HG02981 (cell line): ENCODE measurements around the gene C11orf98.
A peak's percentile ranks its signal among the peaks of the same experiment; 100 is the strongest.
"Not testable (repeated sequence)": the region's sequence is repeated elsewhere in the genome, so short reads cannot be mapped to it uniquely, and the experiment has no call there.

Experiments
- ATAC-seq: cut with Tn5 transposase; IDR thresholded peaks from one replicate; pipeline ENCODE4 v1.9.1; 2021; ENCODE audit warnings: mild to moderate bottlenecking, moderate library complexity; ENCODE audit not compliant: unreplicated experiment

The C11orf98 gene

DNA sequence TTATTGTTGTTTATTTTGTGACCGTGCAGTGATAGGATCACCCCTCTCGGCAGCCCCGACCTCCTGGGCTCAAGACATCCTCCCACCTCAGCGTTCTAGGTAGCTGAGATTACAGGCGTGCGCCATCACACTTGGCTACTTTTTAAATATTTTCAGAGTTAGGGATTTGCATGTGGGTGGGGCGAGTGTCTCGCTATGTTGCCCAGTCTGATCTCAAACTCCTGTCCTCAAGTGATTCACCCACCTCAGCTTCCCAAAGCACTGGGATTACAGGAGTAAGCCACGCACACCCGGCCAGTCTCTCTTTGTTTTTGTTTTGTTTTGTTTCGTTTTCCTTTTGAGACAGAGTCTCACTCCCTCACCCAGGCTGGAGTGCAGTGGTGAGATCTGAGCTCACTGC lies 10.7 kb downstream of the C11orf98 start:
- ATAC-seq: no peak

DNA sequence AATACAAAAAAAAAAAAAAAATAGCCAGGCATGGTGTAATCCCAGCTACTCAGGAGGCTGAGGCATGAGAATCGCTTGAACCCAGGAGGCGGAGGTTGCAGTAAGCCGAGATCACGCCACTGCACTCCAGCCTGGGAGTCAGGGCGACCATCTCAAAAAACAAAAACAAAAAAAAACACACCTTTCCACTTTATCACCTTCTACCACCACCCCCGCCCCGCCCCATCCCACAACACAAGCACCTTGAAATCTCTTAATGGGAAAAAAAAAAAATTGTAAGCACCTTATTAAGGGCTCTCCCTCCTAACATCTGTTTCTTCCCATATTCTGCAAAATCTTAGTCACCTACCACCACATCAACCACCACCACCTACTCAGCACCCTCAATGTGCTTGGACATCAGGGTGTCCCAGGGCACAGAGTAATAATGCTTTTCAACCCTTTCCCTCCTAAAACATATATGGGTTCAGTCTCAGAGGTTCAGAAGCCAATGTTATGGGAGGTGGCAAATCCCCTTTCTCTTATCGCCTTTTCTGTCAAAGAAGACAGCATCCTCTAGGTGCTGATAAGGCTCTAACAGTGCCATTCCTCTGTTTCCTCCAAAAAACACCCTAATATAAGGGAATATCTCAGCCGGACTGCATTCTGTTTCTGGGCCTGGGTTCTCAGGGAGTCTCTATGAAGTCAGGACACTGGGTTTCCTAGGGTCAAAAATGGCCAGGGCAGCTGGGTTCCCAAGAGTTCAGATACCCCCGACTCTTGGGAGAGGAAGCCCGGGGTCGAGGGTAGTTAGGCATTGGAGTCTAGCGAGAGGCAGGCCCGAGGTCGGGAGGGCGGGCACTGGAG lies 12.6 kb downstream of the C11orf98 start:
- no peak for ATAC-seq

DNA sequence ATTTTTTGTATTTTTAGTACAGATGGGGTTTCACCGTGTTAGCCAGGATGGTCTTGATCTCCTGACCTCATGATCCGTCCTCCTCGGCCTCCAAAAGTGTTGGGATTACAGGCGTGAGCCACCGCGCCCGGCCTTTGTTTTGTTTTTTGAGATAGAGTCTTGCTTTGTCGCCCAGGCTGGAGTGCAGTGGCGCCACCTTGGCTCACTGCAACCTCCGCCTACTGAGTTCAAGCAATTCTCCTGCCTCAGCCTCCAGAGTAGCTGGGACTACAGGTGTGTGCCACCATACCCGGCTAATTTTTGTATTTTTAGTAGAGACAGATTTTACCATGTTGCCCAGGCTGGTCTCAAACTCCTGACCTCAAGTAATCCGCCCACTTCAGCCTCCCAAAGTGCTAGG lies 14.7 kb downstream of the C11orf98 start:
- ATAC-seq: not testable (repeated sequence)

DNA sequence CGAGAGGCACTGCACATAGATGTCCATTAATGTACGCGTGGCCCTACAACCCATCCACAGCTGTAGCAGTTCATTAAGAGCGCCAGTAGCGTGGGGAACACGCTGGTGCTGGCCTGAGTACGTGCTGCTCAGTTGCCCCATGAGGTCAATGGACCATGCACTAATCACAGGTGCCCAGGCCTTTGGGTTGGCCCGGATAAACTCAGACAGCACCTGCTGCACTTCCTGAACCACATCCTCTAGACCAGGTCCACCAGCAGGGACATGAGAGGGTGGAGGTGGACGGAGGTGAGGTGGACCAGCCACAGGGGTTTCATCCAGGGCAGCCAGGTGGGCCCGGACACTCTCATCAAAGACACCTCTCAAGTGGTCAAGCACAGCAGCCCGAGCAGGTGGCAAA lies 15.5 kb downstream of the C11orf98 start:
- no peak for ATAC-seq

DNA sequence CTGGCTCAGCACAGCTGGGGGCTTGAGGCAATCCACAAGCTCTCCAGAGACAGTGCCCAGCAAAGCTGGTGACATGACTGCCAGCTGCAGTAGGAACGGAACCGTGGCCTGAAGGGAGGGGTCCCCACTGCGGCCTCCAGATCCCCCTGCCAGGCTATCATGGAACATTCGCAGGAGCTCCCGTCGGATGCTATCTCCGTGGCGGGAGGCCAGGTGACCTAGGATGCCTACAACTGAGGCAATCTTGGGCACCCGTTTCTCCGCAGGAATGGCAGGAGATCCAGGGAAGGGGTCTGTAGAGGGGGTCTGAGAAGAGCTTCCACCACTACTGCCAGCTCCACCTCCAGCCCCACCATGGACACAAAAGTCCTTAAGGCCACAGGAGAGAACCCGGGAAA lies 16.0 kb downstream of the C11orf98 start:
- ATAC-seq: no peak

DNA sequence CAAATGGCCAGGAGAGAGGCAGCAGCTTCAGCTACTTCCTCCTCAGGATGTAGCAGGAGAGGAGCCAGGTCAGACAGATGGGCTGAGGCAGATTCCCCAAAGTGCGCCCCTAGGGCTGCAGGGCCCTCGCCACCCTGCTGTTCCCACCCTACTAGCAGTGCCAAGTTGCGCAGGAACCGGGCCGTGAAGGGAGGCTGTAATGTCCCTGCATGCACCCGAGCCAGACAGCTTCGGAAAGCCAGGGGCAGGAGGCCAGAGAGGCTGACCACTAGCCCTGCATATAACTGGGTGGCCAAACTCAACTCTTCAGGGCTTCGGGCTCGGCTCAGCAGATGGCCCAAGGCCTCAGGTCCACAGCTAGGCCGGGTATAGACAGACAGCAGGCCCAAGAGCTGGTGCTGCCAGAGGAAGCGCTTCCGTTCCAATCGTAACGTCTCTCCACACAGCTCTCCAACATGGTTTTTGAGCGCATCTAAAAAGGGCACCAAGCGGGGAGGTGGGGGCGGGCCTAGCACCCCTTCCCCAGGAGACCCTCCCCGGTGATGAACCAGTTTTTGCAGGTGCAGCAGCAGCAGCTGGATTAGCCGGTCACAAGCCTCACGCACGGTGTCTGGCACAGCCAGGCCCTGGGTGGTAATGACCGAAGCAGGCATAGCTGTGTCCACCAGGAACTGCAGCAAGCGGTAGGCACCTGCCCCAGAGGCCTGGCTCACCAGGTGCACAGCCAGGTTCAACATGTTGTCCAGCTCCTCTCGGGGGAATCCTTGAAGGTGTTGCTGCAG lies 16.6 kb downstream of the C11orf98 start:
- ATAC-seq: no peak

DNA sequence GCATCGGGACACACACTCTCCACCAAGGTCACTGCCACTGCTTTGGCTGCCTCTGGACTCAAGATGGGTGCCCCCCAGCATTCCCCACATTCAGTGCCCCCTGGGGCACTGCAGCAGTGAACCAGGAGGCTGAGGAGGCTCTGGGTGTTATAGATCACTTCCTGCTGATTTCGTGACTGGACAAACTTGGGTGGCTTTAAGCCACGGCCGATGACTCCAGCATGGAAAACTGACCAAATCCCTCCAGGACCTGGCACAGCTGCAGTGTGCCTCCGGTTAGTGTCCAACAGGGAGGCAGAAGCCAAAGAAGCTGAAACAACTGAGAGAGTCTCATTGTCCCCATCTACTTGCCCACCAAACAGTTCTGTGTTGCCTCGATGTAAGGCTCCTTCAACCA lies 17.4 kb downstream of the C11orf98 start:
- no peak for ATAC-seq

DNA sequence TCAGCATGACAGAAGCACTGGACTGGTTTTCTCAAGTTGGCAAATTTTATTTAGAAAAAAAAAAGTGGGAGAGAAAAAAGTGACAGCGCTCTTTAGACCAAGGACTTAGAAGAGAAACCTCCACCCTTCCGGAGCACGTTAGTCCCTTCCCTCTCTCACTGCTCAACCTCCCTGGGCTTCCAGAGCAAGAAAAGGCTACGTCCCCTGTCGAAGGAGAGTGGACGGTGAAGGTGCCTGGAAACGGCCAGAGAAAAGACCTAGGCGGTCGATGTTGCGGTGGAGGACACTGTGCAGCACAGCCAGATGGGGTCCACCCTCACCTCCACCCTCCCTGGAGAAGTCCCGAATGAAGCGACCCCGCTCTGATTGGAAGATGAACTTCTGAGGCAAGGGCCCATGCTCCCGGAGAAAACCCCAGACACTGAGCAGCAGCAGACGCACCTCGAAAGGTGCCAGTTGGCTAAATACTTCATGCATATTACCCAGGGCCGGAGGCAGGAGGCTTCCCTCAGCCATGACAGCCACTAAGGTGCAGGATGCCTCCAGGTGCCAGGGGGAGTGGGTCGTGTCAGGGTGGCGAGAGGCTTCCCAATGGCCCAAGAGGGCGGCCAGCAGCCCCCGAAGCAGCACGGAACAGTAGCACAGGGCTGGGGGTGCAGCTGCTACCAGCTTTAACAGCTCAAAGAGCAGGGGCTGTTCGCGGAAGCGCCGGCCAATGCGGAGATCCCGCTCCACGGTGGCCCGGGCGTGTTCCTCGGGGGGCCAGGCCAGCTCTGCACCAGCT lies 18.0 kb downstream of the C11orf98 start:
- ATAC-seq: no peak

DNA sequence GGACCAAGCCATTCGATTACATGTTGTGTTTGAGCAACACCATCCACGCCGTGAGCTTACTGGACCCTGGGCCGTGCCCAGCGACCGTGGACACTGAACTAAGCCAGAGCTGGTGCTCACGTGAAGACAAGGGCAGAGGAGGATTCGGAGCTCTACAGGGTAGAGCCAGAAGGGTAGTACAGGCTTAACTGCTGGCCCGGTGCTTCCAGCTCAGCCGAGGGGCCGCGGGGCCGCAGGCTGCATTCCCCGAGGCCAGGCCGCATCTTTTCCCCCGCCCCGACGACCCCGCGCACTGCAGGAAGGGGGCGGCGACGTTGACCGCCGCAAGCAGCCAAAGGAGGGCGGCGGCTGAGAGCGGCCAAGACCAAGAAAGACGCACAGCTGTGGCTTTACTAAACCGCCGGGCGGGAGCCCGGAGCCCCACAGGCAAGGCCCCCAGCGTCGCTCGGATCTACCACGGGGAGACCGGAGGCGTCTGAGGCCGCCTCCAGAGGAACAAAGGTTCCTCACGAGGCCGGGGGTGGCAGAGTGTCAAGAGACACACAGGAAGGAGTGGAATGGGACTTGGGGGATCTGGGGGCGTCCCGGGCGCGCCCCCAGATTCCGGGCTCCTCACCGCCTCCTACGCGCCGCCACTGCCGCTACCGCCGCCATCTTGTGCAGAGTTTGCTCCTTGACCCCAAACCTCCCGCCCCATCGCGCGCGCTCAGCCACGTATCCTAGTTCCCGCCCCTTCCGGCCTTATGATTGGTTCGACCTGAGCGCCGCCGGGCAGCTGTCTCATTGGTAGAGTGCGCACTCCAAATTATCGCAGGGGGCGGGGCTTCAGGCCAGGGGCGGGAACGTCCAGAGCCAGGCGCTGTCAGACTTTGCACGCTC lies 18.8 kb downstream of the C11orf98 start, which contains the start of gene GANAB:
Gene GANAB, minus strand, starts transcription at position 668 of the 879 bp plus-strand sequence. Its CDS starts 14 bp downstream, at position 654.
- ATAC-seq: peak; percentile 95

DNA sequence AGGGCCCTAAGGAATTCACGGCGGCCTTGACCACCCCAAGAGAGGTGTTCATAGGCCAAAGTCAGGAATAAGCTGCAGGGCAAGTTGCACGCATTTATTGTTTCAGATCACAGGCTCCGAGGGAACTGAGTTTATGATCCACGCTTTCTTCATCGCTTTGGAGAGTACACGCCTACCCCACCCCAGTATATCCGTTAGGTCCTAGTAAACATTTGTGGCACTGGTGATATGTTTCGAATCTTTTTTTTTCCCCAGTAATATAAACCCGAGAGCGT lies 19.4 kb downstream of the C11orf98 start:
- no peak for ATAC-seq

DNA sequence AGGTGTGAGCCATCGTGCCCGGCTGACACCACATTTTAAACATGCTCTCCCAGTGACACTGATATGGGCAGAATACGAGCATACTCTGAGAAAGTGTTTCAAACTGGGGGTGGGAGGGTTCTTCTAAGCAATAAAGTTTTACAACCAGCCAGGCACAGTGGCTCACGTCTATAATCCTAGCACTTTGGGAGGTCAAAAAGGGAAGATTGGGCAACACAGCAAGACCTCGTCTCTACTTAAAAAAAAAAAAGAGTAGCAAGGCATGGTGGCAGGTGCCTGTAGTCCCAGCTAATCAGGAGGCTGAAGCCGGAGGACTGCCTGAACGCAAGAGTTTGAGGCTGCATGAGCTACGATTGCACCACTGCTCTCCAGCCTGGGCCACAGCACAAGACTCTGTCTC lies 20.8 kb downstream of the C11orf98 start:
- no peak for ATAC-seq

DNA sequence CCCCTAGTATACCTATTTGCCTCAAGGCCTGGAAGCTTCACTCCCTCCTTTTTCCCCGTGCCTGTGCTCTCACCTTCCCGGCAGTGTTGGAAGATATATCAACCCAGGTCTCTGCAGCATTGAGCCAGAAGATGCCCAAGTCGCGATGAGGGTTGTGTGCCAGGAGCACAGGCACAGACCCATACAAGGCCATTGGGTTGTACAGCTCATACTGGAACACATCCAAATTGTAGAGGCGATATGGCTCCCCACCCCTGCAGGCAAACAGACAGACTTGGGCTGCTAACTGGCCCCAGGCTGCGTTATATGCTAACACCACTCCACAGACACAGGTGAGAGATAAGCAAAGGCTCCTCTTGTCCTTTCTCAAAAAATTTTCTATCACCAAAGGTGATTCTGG lies 32.5 kb downstream of the C11orf98 start:
- no peak for ATAC-seq

DNA sequence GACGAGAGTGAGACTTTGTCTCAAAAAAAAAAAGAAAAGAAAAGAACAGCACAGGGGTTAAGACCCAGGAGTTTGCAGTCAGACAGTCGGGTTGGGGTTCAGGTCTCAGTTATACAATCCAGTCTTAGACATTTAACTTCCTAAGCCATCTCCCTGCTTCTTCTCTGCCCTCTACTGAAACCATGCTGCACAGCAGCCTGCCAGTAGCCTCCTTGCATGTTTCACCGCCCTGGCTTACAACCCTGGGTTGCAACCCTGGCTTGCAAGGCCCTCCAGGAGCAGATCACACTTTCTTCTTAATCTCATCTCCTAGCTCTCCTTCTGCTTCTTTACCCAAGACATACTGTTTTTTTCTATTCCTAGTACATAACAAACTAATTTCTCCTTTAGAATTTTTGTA lies 37.3 kb downstream of the C11orf98 start:
- ATAC-seq: no peak

DNA sequence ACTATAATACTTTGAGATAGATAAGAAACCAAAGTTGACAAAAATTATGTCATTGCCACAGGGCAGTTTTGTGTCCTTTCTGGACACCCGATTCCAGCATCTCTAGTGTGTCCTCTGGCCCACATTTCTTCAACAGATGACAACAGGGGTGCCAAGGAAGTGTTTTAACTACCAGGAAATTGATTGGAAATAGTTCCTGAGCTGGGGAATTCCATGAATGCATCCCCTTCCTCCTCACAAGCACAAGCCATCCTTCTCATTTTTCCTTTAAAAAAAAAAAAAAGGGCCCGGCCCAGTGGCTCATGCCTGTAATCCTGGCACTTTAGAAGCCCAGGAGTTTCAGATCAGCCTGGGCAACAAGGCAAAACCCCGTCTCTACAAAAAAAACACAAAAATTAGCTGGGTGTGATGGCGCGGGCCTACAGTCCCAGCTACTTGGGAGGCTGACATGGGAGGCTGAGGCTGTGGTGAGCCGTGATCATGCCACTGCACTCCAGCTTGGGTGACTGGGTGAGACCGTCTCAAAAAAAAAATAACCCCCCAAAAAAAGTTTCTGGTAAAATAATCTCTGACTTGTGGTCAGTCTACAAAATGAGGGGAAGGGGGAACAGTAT lies 42.4 kb downstream of the C11orf98 start:
- no peak for ATAC-seq

DNA sequence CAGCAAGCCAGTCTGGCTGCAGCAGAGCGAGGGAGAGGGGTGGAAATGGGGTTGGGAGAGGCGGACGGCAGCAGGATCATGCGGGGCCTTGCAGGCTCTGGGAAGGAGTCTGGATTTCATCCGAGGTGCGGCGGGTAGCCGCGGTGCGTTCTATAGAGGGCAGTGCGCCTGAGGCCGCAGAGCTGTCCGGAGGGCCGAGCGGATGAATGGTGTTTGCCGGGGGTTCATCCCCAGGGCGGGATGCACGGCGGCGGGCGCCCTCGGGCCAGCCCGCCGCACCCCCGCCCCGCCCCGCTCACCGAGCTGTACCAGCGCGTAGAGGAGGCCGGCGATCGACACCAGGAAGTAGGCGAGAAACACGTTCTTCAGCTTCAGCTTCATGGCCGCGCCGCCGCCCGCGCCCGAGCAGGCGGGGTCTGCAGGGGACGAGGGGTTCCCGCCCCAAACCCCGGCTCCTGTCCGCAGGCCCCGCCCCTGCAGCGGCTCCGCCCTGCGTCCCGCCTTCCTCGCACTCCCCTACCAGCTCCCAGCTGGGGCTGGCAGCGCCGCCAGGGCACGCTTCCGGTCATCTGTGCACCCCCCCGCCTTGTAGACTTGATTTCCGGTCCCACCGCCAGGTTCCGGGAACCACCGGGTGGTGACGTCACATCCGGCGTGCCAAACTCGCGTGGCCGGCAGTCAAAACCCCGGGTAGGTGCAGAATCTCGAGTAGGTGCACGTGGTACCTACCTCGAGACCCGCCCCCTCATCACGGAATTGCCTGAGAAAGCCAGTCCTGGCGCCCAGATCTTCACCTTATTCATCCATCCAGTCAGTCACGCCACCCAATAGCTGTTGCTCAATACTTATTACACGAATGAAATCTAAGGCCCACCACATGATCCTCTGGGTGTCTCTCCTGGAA lies 43.2 kb downstream of the C11orf98 start, which contains the start of gene B3GAT3:
Gene B3GAT3, minus strand, starts transcription at position 420 of the 904 bp plus-strand sequence. Its CDS starts 39 bp downstream, at position 381.
- ATAC-seq: peak; percentile 92

DNA sequence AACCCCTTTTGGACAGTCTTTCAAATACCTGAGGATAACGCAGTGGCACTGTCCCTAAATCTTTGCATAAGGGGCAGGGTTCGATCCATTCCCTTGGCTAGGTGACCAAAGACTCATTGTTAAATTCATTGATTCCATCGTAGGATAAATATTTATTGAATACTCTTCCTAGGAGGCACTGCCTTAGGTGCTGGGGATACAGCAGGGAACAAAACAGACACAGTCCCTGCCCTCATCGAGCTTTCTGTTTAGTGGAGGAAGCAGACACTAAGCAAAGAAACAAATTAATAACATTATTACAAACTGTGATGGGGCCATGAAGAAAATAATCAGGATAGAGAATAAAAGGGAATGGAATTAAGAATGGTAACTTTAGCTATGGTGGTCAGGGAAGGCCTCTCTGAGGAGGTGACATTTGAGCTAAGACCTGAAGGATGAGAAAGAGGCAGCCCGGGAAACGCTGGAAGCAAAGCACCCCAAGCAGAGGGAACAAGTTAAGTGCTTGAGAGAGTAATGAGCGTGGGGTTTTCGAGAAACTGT lies 43.9 kb downstream of the C11orf98 start:
- no peak for ATAC-seq

DNA sequence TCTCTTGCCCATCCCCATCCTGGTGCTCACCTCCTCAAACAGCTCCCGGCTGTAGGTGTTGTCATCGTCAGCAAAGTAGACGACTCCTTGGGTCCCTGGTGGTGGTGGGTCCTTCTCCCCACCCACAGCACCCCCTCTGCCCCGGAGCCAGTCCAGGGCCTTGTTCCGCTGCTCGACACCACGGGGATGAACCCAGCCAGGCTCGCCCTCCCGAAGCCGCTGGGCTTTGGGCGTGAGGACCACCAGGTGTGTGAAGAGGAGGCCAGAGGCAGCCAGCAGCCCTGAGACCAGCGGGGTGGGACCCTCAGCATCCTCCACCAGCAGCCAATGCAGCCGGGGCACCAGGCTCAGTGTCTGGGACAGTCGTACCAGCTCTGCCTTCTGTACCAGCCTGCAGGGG lies 48.1 kb downstream of the C11orf98 start:
- ATAC-seq: not testable (repeated sequence)

DNA sequence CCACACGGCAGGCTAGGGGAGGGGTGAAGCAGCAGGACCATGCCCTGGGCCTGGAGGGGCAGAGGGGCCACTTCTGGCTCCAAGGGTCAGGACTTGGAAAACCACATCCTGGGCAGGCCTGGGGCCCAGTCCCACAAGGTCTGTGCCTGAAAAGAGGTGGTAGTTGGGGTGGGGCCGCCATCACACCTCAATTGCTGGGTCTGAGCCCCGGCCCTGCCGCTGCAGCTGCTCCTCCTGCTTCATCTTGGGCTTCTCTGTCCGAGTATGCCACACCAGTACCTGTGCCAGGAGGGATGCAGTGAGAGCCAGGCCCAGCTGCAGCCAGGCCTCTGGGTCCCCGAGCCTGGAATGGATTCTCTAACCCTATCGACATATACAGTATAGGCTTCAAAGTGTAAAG lies 49.5 kb downstream of the C11orf98 start:
- ATAC-seq: no peak

DNA sequence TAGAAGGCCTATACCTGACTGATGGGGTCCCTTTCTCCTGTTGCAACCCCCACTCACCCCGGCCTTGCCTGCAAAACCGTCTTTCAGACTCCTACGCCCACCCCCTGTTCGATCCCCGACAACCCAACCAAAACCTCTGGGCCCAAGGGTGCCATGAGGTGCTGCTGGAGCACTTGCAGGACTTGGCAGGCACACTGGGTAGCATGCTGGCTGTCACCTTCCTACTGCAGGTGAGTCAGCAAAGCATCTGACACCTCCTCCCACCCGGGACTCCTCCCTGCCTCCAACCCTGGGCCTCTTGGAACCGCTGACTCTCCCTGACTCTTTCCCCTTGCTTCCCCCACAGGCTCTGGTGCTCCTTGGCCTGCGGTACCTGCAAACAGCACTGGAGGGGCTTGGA lies 50.7 kb downstream of the C11orf98 start:
- no peak for ATAC-seq
